GM12865 (cell line): ENCODE measurements around the gene SH2D5.

Source experiments
- DNase-seq: peaks from one replicate; pipeline ENCODE4 v3.0.0; 2010; ENCODE audit warnings: low read depth
- H3K4me3 ChIP-seq: 2 replicates; pipeline ENCODE4 v1.5.1; 2011; ENCODE audit warnings: mild to moderate bottlenecking, low read depth, low read length, control low read depth
- CTCF ChIP-seq: IDR thresholded peaks from 2 replicates; pipeline ENCODE4 v1.5.1; 2011; ENCODE audit warnings: low read length, control low read depth, low read depth, inconsistent platforms; ENCODE audit not compliant: insufficient read depth; ENCODE audit errors: missing control alignments

Gene SH2D5

GRCh38 chr1:20760322-20760721, 27.8 kb upstream of the SH2D5 start:
- no peak for TF ChIP-seq CTCF
- no peak overlapping the region for H3K4me3 ChIP-seq
- no peak for DNase-seq

DNA sequence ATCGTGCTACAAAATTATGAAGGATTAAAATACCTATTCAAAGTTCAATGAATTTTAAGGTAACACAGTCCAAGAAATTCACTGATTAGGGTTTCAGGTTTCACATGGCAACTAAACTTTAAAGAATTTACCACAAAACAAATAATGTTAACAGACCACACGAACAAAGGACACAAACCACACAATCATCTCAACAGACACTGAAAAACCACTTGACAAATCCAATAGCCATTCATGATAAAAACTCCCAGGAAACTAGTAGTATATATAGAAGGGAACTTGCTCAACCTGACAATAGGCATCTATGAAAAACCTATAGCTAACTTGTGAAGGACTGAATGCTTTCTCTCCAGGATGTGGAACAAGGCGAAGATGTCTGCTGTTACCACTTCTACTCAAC, 21.1 kb upstream of the SH2D5 start:
- no peak overlapping the region for H3K4me3 ChIP-seq
- no peak for TF ChIP-seq CTCF
- no peak for DNase-seq

DNA sequence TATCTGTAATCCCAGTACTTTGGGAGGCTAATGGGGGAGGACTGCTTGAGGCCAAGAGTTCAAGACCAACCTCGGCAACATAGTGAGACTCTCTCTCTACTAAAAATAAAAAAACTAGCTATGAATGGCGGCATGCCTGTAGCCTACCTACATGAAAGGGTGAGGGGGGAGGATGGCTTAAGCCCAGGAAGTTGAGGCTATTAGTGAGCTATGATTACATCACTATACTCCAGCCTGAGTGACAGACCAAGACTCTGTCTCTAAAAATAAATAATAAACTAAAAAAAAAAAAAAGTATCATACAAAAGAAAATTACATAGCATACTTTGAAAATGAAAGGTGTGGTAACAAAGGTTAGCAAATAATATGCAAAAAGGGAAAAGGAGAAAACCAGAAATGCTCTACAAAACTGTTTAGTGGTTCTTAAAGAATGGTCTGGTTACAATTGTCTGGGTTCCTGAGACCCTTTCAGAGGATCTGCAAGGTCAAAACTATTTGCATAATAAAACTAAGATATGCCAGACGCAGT, 19.0 kb upstream of the SH2D5 start:
- no peak for TF ChIP-seq CTCF
- H3K4me3 ChIP-seq = no peak overlapping the region
- no peak for DNase-seq

DNA sequence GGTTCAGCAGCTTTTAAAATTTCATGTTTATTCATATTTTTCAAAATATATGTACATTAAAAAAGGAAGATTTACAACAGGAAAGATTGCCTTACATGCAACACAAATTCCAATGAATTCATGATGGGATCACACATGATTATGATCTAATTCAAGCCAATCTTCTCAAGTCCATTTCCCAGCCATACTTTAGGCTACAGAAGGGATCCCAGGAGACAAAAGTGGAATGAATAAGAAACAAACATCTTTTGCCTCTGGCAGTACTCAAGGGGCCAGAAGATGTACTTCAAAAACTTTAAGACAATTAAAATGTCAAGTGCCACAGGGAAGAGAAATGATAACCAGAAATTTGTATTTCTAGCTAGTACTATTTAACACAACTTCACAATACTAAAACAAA, 10.2 kb upstream of the SH2D5 start:
- no peak overlapping the region for H3K4me3 ChIP-seq
- no peak for DNase-seq
- TF ChIP-seq CTCF = no peak

DNA sequence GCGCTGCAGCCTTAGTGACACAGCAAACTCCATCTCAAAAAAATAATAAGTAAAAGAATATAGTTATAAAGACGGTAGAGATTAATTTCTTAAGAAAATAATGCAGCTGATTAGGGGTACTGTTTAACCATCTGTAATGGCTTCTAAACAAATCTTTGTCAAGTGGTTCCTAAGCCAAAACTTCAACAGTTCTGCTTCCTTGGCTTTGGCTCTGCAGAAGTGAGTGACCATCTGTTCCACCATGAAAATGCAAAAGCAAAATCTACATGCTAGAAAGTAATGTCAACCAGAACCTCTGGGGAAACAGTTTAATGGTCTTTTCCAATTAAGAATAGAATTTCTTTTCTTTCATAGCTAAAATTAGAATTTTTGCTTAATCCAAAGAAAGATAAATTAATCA, 8.3 kb upstream of the SH2D5 start:
- H3K4me3 ChIP-seq = no peak overlapping the region
- TF ChIP-seq CTCF = no peak
- DNase-seq = no peak

GRCh38 chr1:20739225-20739624, 6.7 kb upstream of the SH2D5 start:
- DNase-seq = no peak
- no peak for TF ChIP-seq CTCF
- H3K4me3 ChIP-seq = no peak overlapping the region

DNA sequence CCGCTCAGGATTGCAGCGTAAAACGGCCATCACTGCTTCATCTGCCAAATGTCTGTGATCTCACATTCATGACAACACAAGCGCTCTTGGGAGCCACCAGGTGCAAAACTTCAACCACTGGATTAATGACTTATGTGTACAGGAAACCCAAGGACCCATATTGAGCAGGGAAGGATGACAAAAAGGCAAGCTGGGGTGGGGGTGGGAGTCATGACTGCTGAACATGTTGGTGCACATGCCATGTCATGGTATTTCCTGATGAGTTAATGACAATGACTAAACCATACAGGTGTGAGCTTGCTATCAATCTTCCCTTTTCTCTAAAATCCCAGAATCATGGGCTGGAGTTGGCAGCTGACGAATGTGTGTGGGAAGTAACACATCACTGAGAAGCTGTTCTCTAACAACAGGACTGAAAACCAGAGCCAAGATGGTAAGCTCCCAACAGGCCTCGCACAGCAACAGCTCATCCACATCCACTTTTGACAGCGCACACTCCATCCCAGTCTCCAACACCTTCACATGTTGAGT, 3.1 kb upstream of the SH2D5 start:
- TF ChIP-seq CTCF = no peak
- DNase-seq = no peak
- H3K4me3 ChIP-seq = no peak overlapping the region
